SK-N-MC (cell line): ENCODE measurements around the gene PRSS3.
"Not testable (repeated sequence)": the region's sequence is repeated elsewhere in the genome, so short reads cannot be mapped to it uniquely, and the experiment has no call there.

ENCODE experiments used
- DNase-seq: peaks from one replicate; pipeline ENCODE4 v3.0.0-alpha.2; 2011; ENCODE audit warnings: low read depth, low spot score
- H3K27ac ChIP-seq: fragments of 200-600 bp; sonication (generic); 2 replicates; pipeline ENCODE4 v1.5.1; 2016; ENCODE audit warnings: mixed run types
- H3K36me3 ChIP-seq: fragments of 200-600 bp; sonication (generic); 2 replicates; pipeline ENCODE4 v1.6.1; 2017; ENCODE audit warnings: antibody characterized with exemption, low read length, mixed read lengths; ENCODE audit not compliant: insufficient read depth
- H3K4me3 ChIP-seq: fragments of 200-600 bp; sonication (generic); 2 replicates; pipeline ENCODE4 v1.5.1; 2016
- H3K9ac ChIP-seq: fragments of 200-600 bp; sonication (generic); 2 replicates; pipeline ENCODE4 v1.8.0; 2017; ENCODE audit warnings: mixed run types, mixed read lengths; ENCODE audit not compliant: insufficient read length
- H3K9me3 ChIP-seq: fragments of 200-600 bp; sonication (generic); 2 replicates; pipeline ENCODE4 v1.6.1; 2017; ENCODE audit warnings: low read depth, mild to moderate bottlenecking, antibody characterized with exemption, low read length, moderate library complexity, mixed read lengths
- EZH2 ChIP-seq: fragments of 200-600 bp; sonication (generic); IDR thresholded peaks from one replicate; pipeline ENCODE4 v1.6.1; 2017; ENCODE audit warnings: antibody characterized with exemption
- FOXP2 ChIP-seq: optimal IDR thresholded peaks from 2 replicates; pipeline ENCODE3; 2011; ENCODE audit warnings: mild to moderate bottlenecking, moderate library complexity; ENCODE audit not compliant: insufficient read depth; ENCODE audit errors: extremely low read length, control extremely low read depth
- POLR2AphosphoS5 ChIP-seq: IDR thresholded peaks from 2 replicates; pipeline ENCODE4 v1.6.1; 2012; ENCODE audit warnings: mild to moderate bottlenecking, low read depth, low read length, borderline replicate concordance

The PRSS3 gene

GRCh38 chr9:33762343-33762742 is 33.0 kb upstream of the PRSS3 start:
- H3K27ac ChIP-seq: no peak overlapping the region
- no peaks in the 10 kb centered on the region for H3K9me3 ChIP-seq
- no peaks in the 10 kb centered on the region for H3K36me3 ChIP-seq
- no peak overlapping the region for H3K4me3 ChIP-seq
- no peak overlapping the region for H3K9ac ChIP-seq
- no peak for DNase-seq
- no peak for TF ChIP-seq FOXP2
- TF ChIP-seq EZH2: no peak
- TF ChIP-seq POLR2AphosphoS5: no peak

- H3K36me3 ChIP-seq, H3K27ac ChIP-seq, H3K4me3 ChIP-seq, H3K9me3 ChIP-seq, DNase-seq, H3K9ac ChIP-seq: not testable (repeated sequence)
These were observed 31.7 kb upstream of the PRSS3 start for GRCh38 chr9:33763709-33764108.

DNA sequence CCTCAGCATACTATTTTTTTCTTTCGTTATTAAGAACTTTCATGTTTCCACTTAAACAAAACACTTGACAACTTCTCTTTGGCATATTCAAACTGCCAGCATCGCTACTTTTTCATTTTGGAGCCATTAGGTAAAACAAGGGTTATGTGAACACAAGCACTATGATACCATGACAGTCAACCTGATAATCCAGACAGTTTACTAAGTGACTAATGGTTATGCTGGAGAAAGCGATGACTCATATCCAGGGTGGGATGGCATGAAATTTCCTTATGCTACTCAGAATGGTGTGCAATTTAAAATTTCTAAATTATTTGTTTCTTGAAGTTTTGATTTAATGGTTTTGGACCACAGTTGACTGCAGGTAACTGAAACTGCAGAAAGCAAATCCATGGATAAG is 29.9 kb upstream of the PRSS3 start:
- TF ChIP-seq POLR2AphosphoS5 (no peak), EZH2 (no peak), FOXP2 (no peak)
- H3K4me3 ChIP-seq: no peak overlapping the region
- no peaks in the 10 kb centered on the region for H3K36me3 ChIP-seq
- H3K9me3 ChIP-seq: no peaks in the 10 kb centered on the region
- DNase-seq: no peak
- H3K9ac ChIP-seq: no peak overlapping the region
- no peak overlapping the region for H3K27ac ChIP-seq

GRCh38 chr9:33770156-33770880 is 25.0 kb upstream of the PRSS3 start:
- H3K9me3 ChIP-seq, H3K27ac ChIP-seq, H3K4me3 ChIP-seq, H3K36me3 ChIP-seq, DNase-seq, H3K9ac ChIP-seq: not testable (repeated sequence)

DNA sequence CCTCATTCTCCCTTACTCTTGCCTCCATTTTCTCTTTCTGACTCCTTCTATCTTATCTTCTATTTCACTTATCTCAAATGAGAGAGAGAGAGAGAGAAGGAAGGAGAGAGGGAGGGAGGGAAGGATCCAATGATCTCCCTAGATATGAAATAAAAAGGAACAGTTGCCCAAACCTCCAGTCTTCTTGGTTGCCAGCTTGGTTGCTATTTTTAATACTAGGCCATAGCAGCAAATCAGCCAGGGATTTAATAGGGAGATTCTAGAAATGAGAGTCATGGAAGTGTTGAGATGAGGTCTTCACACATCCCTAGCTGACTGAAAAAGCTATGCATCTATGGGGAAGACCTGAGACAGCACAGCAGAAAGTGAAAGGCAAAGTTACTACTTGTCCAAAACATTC is 22.2 kb upstream of the PRSS3 start:
- H3K36me3 ChIP-seq, H3K9me3 ChIP-seq, H3K27ac ChIP-seq, H3K4me3 ChIP-seq, H3K9ac ChIP-seq, DNase-seq: not testable (repeated sequence)

DNA sequence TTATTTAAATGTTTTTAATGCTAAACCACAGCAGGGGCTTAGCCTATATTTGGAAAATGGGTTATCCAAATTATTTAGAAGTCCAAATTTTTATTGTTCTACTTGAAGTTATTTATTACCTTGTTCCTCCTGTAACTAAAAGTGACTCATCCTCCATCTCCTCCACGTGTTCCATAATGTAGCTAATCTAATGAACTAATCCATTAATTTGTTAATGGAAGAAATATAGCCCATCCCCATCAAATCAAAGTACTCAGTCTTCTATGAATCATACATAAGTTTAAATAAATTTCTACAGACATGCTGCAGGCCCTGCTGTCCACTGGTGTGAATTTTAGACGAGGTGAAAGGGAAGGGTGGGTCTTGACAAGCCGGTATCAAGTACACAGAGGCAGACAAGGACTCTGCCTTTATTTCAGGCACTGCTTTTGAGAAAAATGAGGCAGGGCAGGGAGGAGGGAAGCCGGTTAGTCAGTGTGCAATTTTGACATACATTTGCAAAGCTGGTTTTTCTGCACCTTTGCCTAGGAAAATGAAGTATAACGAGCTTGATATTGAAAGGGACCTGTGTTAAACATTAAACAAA is 21.2 kb upstream of the PRSS3 start:
- not testable (repeated sequence) for DNase-seq, H3K9me3 ChIP-seq, H3K27ac ChIP-seq, H3K36me3 ChIP-seq, H3K9ac ChIP-seq, H3K4me3 ChIP-seq

GRCh38 chr9:33776578-33776977 is 18.8 kb upstream of the PRSS3 start:
- Histone ChIP-seq H3K27ac (no peak overlapping the region), H3K4me3 (no peak overlapping the region), H3K9ac (no peak overlapping the region), H3K36me3 (no peaks in the 10 kb centered on the region), H3K9me3 (no peaks in the 10 kb centered on the region)
- TF ChIP-seq FOXP2 (no peak), POLR2AphosphoS5 (no peak), EZH2 (no peak)
- DNase-seq: no peak

DNA sequence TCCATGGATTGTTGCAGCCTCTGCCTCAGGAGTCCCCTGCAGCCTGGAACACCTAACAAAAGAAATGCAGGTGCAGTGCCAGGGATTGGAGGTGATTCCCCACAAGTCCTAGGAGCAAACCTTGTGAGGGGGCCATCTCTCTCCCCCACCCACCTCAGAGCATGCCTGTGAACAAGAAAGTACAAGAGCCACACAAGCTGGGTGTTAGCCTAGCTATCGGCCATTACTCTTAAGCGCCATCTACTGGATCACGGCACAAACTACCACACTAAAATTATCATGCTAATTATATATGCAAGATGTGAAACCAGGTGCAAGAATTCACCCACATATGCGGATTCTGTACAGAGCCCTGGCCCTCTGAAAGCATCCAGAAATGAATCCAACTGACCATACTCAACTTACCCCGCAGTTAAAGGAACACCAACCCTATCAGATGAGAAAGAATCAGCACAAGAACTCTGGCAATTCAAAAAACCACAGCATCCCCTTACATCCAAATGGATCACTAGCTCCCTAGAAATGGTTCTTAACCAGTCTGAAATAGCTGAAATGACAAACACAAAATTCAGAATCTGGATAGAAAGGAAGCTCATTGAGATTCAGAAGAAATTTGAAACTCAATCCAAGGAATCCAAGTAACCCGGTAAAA is 16.5 kb upstream of the PRSS3 start:
- no peak overlapping the region for H3K4me3 ChIP-seq
- no peaks in the 10 kb centered on the region for H3K36me3 ChIP-seq
- H3K9ac ChIP-seq: no peak overlapping the region
- no peaks in the 10 kb centered on the region for H3K9me3 ChIP-seq
- TF ChIP-seq POLR2AphosphoS5 (no peak), EZH2 (no peak), FOXP2 (no peak)
- peak; percentile 32 for DNase-seq
- H3K27ac ChIP-seq: no peak overlapping the region

DNA sequence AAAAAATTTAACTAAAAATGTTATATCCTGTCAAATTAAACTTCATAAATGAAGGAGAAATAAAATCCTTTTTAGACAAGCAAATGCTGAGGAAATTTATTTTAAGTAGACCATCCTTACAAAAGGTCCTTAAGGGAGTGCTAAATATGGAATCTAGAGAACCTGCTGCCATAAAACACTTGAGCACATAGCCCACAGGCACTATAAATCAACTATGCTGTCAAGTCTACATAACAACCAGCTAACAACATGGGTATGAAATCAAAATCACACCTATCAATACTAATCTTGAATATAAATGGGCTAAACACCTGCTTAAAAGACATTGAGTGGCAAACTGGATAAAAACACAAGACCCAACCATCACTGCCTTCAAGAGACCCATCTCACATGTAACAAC is 15.1 kb upstream of the PRSS3 start:
- TF ChIP-seq EZH2 (no peak), FOXP2 (no peak), POLR2AphosphoS5 (no peak)
- H3K36me3 ChIP-seq: no peaks in the 10 kb centered on the region
- H3K9me3 ChIP-seq: no peaks in the 10 kb centered on the region
- no peak overlapping the region for H3K4me3 ChIP-seq
- no peak overlapping the region for H3K9ac ChIP-seq
- H3K27ac ChIP-seq: no peak overlapping the region
- no peak for DNase-seq
